Astrocyte (in vitro differentiated cells and primary cell): Measurements from ENCODE around the gene KIRREL3. TPM values are rescaled to one million over a fixed set of nuclear protein-coding genes. Genes with fewer than 3 reads are reported as not detected.

ENCODE experiments used
- DNase-seq: peaks from one replicate; pipeline ENCODE4 v3.0.0-alpha.2; 2010; ENCODE audit warnings: low read depth
- FAIRE-seq: peaks from 2 replicates; lab custom pipeline; 2011; peaks lifted over from hg19 to GRCh38; lab: Jason Lieb, UNC
- H2AFZ ChIP-seq: 2 replicates; pipeline ENCODE4 v1.6.0; 2012; ENCODE audit warnings: low read depth, low read length, inconsistent platforms
- H3K27ac ChIP-seq: 2 replicates; pipeline ENCODE4 v1.5.1; 2011; ENCODE audit warnings: low read depth, low read length, inconsistent platforms
- H3K27me3 ChIP-seq: 2 replicates; pipeline ENCODE4 v1.6.0; 2011; ENCODE audit warnings: low read length, inconsistent platforms; ENCODE audit not compliant: insufficient read depth
- H3K36me3 ChIP-seq: 2 replicates; pipeline ENCODE4 v1.5.1; 2011; ENCODE audit warnings: low read length, inconsistent platforms; ENCODE audit not compliant: insufficient read depth
- H3K4me1 ChIP-seq: 2 replicates; pipeline ENCODE4 v1.5.1; 2011; ENCODE audit warnings: low read length, inconsistent platforms; ENCODE audit not compliant: insufficient read depth
- H3K4me2 ChIP-seq: 2 replicates; pipeline ENCODE4 v1.6.0; 2012; ENCODE audit warnings: low read length, inconsistent platforms
- H3K4me3 ChIP-seq: 2 replicates; pipeline ENCODE4 v1.5.1; 2011; ENCODE audit warnings: low read depth, mild to moderate bottlenecking, low read length, inconsistent platforms; ENCODE audit not compliant: insufficient read depth
- H3K79me2 ChIP-seq: 2 replicates; pipeline ENCODE4 v1.6.0; 2012; ENCODE audit warnings: mild to moderate bottlenecking, low read length, inconsistent platforms; ENCODE audit not compliant: insufficient read depth
- H3K9ac ChIP-seq: 2 replicates; pipeline ENCODE4 v1.6.0; 2012; ENCODE audit warnings: mild to moderate bottlenecking, low read length, inconsistent platforms
- H3K9me3 ChIP-seq: 2 replicates; pipeline ENCODE4 v1.5.1; 2012; ENCODE audit warnings: low read depth, mild to moderate bottlenecking, low read length, inconsistent platforms; ENCODE audit not compliant: insufficient read depth
- H4K20me1 ChIP-seq: 2 replicates; pipeline ENCODE4 v1.6.0; 2012; ENCODE audit warnings: low read length, inconsistent platforms; ENCODE audit not compliant: insufficient read depth
- H3K27ac Mint-ChIP-seq: one replicate; pipeline ENCODE4 v1.8.0; 2021; ENCODE audit warnings: mild to moderate bottlenecking, mixed read lengths; ENCODE audit not compliant: unreplicated experiment
- H3K27me3 Mint-ChIP-seq: one replicate; pipeline ENCODE4 v1.8.0; 2021; ENCODE audit warnings: low read depth, mixed read lengths; ENCODE audit not compliant: unreplicated experiment
- H3K36me3 Mint-ChIP-seq: one replicate; pipeline ENCODE4 v1.8.0; 2021; ENCODE audit warnings: low read depth, mixed read lengths; ENCODE audit not compliant: unreplicated experiment
- H3K4me1 Mint-ChIP-seq: one replicate; pipeline ENCODE4 v1.8.0; 2021; ENCODE audit warnings: low read depth, mixed read lengths; ENCODE audit not compliant: unreplicated experiment
- H3K4me3 Mint-ChIP-seq: one replicate; pipeline ENCODE4 v1.8.0; 2021; ENCODE audit warnings: mild to moderate bottlenecking, moderate library complexity, mixed read lengths; ENCODE audit not compliant: unreplicated experiment
- H3K9me3 Mint-ChIP-seq: one replicate; pipeline ENCODE4 v1.8.0; 2021; ENCODE audit warnings: mild to moderate bottlenecking, mixed read lengths; ENCODE audit not compliant: unreplicated experiment
- EZH2 ChIP-seq: IDR thresholded peaks from 2 replicates; pipeline ENCODE4 v1.6.1; 2012; ENCODE audit warnings: mild to moderate bottlenecking, low read length, inconsistent platforms; ENCODE audit not compliant: insufficient read depth
- total RNA-seq: library from RNA; stranded (reverse); gene quantifications from 2 replicates; pipeline ENCODE4 v1.2.1, GENCODE V29; 2021
- TF ChIP-seq, protein P1 (sequence below): IDR thresholded peaks from 2 replicates; pipeline ENCODE4 v1.5.1; 2011; ENCODE audit warnings: low read depth, mild to moderate bottlenecking, inconsistent platforms, low read length, moderate library complexity; ENCODE audit not compliant: insufficient read depth

Gene KIRREL3
- total RNA-seq, 1 donor from 2014 or later: 0.91 TPM

DNA sequence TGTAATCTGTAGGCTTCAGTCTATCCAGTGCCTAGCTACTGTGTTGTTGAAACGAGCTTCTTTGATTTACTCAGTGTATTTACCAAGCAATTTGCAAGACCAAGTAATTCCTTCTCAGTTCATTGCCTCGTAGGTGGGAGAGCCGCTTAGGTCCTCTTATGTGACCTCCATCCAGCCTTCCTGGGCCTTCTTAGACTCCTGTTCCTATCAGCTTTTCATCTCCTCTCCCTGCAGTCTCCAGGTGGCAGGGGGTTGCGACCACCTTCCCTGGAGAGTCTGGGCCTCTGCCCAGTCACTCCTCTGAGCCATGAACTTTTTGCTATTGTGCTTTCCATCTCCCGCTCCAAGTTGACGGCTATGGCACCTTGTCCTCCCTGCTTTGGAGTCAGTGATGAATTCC, 251.8 kb downstream of the KIRREL3 start:
- H3K9ac ChIP-seq: no peak overlapping the region
- H3K27me3 ChIP-seq: no peaks in the 10 kb centered on the region
- H3K36me3 Mint-ChIP-seq: no peaks in the 10 kb centered on the region
- FAIRE-seq (no peak), DNase-seq (no peak)
- no peaks in the 10 kb centered on the region for H3K4me1 Mint-ChIP-seq
- no peaks in the 10 kb centered on the region for H4K20me1 ChIP-seq
- no peak overlapping the region for H3K4me2 ChIP-seq
- H3K4me1 ChIP-seq: no peaks in the 10 kb centered on the region
- peaks cover 17% of the 10 kb centered on the region for H3K27me3 Mint-ChIP-seq
- H3K4me3 Mint-ChIP-seq: no peak overlapping the region
- H3K4me3 ChIP-seq: no peak overlapping the region
- no peak overlapping the region for H3K27ac Mint-ChIP-seq
- no peak overlapping the region for H3K27ac ChIP-seq
- no peaks in the 10 kb centered on the region for H3K79me2 ChIP-seq
- H3K9me3 ChIP-seq: no peaks in the 10 kb centered on the region
- H2AFZ ChIP-seq: no peak overlapping the region
- H3K9me3 Mint-ChIP-seq: peaks cover 2% of the 10 kb centered on the region
- no peaks in the 10 kb centered on the region for H3K36me3 ChIP-seq
- no peak for TF ChIP-seq EZH2
- TF ChIP-seq, protein P1, sequence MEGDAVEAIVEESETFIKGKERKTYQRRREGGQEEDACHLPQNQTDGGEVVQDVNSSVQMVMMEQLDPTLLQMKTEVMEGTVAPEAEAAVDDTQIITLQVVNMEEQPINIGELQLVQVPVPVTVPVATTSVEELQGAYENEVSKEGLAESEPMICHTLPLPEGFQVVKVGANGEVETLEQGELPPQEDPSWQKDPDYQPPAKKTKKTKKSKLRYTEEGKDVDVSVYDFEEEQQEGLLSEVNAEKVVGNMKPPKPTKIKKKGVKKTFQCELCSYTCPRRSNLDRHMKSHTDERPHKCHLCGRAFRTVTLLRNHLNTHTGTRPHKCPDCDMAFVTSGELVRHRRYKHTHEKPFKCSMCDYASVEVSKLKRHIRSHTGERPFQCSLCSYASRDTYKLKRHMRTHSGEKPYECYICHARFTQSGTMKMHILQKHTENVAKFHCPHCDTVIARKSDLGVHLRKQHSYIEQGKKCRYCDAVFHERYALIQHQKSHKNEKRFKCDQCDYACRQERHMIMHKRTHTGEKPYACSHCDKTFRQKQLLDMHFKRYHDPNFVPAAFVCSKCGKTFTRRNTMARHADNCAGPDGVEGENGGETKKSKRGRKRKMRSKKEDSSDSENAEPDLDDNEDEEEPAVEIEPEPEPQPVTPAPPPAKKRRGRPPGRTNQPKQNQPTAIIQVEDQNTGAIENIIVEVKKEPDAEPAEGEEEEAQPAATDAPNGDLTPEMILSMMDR: no peak

DNA sequence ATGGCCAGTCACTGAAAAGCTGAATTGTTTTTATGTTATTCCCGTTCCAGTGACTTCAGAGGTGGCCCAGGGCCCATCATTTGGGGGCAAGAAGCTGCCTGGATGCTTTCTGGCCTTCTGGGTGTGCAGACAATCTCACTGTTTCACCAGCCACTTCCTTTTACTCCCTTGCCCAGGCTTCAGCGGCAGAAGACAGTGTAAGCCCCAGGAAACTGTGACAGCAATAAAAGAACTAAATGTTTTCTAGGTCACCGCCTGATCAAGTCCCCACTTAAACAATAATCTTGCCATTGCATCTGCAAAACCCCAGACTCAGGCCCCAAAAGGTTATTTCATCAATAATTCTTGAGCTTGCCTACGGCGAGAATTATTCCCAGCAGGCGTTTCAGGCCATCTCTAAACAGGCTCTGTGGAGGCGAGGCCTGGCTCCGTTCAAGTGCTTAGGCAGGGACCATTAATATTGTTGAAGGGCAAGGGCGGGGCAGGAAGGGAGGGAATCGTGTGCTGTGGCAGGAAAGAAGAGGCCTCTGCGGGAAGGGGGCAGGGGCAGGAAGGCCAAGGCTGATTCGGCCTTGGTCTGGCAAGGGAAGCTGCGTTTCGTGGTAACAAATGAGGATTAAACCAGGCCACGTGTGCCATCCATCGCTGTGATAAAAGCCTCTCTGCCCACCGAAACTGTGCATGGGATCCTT, 252.3 kb downstream of the KIRREL3 start:
- H3K36me3 Mint-ChIP-seq: no peaks in the 10 kb centered on the region
- no peaks in the 10 kb centered on the region for H3K4me1 Mint-ChIP-seq
- H3K27ac Mint-ChIP-seq: no peak overlapping the region
- H3K4me3 Mint-ChIP-seq: no peak overlapping the region
- no peaks in the 10 kb centered on the region for H3K4me1 ChIP-seq
- H3K27me3 ChIP-seq: no peaks in the 10 kb centered on the region
- no peaks in the 10 kb centered on the region for H4K20me1 ChIP-seq
- FAIRE-seq: no peak
- no peak overlapping the region for H2AFZ ChIP-seq
- peaks cover 2% of the 10 kb centered on the region for H3K9me3 Mint-ChIP-seq
- H3K27me3 Mint-ChIP-seq: peaks cover 13% of the 10 kb centered on the region
- H3K27ac ChIP-seq: no peak overlapping the region
- no peak for TF ChIP-seq EZH2
- TF ChIP-seq, protein P1: no peak
- H3K79me2 ChIP-seq: no peaks in the 10 kb centered on the region
- H3K36me3 ChIP-seq: no peaks in the 10 kb centered on the region
- H3K4me2 ChIP-seq: no peak overlapping the region
- H3K9ac ChIP-seq: no peak overlapping the region
- H3K9me3 ChIP-seq: no peaks in the 10 kb centered on the region
- no peak overlapping the region for H3K4me3 ChIP-seq
- DNase-seq: no peak

DNA sequence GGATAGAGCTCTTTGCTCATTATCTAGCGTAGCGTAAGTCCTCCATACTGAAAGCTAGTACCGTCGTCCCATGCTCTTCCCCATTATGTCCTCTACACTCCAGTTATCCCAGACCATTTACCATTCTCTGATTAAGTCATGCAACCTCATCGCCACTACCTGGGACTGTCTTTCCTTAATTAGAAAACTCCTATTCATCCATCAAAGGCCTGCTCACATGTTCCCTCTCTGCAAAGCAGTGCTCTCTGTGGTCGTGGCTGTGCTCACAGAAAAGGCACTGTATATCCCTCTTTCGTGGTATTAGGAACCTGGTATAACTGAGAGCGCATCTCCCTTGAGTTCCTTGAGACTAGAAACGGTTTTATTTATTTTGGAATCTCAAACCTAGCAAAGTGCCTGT, 253.3 kb downstream of the KIRREL3 start:
- Mint-ChIP-seq H3K4me3 (no peak overlapping the region), H3K27me3 (peaks cover 17% of the 10 kb centered on the region), H3K27ac (no peak overlapping the region), H3K9me3 (peaks cover 2% of the 10 kb centered on the region), H3K36me3 (no peaks in the 10 kb centered on the region), H3K4me1 (no peaks in the 10 kb centered on the region)
- no peak overlapping the region for H3K4me3 ChIP-seq
- H3K27ac ChIP-seq: no peak overlapping the region
- H3K4me1 ChIP-seq: no peaks in the 10 kb centered on the region
- H4K20me1 ChIP-seq: no peaks in the 10 kb centered on the region
- FAIRE-seq: no peak
- no peaks in the 10 kb centered on the region for H3K9me3 ChIP-seq
- TF ChIP-seq, protein P1: no peak
- no peak for TF ChIP-seq EZH2
- H3K4me2 ChIP-seq: no peak overlapping the region
- H3K27me3 ChIP-seq: no peaks in the 10 kb centered on the region
- no peak overlapping the region for H2AFZ ChIP-seq
- H3K36me3 ChIP-seq: no peaks in the 10 kb centered on the region
- H3K9ac ChIP-seq: no peak overlapping the region
- no peak for DNase-seq
- no peaks in the 10 kb centered on the region for H3K79me2 ChIP-seq
